ENCODE data around the gene NOL12.
A peak's percentile ranks its signal among the peaks of the same experiment; 100 is the strongest.

Gene NOL12

GRCh38 chr22:37659066-37659896 lies 26.9 kb upstream of the NOL12 start (continued):
- TF ChIP-seq, protein P1, sequence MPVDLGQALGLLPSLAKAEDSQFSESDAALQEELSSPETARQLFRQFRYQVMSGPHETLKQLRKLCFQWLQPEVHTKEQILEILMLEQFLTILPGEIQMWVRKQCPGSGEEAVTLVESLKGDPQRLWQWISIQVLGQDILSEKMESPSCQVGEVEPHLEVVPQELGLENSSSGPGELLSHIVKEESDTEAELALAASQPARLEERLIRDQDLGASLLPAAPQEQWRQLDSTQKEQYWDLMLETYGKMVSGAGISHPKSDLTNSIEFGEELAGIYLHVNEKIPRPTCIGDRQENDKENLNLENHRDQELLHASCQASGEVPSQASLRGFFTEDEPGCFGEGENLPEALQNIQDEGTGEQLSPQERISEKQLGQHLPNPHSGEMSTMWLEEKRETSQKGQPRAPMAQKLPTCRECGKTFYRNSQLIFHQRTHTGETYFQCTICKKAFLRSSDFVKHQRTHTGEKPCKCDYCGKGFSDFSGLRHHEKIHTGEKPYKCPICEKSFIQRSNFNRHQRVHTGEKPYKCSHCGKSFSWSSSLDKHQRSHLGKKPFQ (tag by site-specific recombination; IDR thresholded peaks at IDR 0.05): no peak
- TF ChIP-seq ZEB2 (tag by site-specific recombination; IDR thresholded peaks at IDR 0.05) (peak; percentile 63; the same call in 1 of the 2 replicates), ZNF473 (tag by site-specific recombination; IDR thresholded peaks at IDR 0.05) (no peak), SETDB1 (IDR thresholded peaks at IDR 0.05; ENCODE audit: insufficient read length, low read length) (no peak), ZNF555 (tag by site-specific recombination; conservative IDR thresholded peaks at IDR 0.05) (no peak), TRIM28 (IDR thresholded peaks at IDR 0.05; ENCODE audit: borderline replicate concordance, low read length) (no peak), ZNF2 (tag by site-specific recombination; IDR thresholded peaks at IDR 0.05) (peak; percentile 33; the same call in 1 of the 2 replicates), ZNF248 (tag by site-specific recombination; IDR thresholded peaks at IDR 0.05) (no peak), ZNF747 (tag by site-specific recombination; IDR thresholded peaks at IDR 0.05) (no peak), PATZ1 (tag by site-specific recombination; IDR thresholded peaks at IDR 0.05) (peak; percentile 59; the same call in 1 of the 2 replicates), ZNF501 (tag by site-specific recombination; IDR thresholded peaks at IDR 0.05) (no peak), GLIS2 (tag by site-specific recombination; IDR thresholded peaks at IDR 0.05) (peak; percentile 86), ZIC2 (tag by site-specific recombination; IDR thresholded peaks at IDR 0.05) (peak; percentile 89), PRDM2 (tag by site-specific recombination; IDR thresholded peaks at IDR 0.05; ENCODE audit: borderline replicate concordance) (no peak), ZNF16 (tag by site-specific recombination; IDR thresholded peaks at IDR 0.05; ENCODE audit: low read depth) (no peak), ZBTB26 (tag by site-specific recombination; optimal IDR thresholded peaks at IDR 0.05) (peak; percentile 96), KLF9 (tag by site-specific recombination; IDR thresholded peaks at IDR 0.05; ENCODE audit: low read depth) (peak; percentile 48; the same call in 1 of the 2 replicates)
- TF ChIP-seq, protein P2, sequence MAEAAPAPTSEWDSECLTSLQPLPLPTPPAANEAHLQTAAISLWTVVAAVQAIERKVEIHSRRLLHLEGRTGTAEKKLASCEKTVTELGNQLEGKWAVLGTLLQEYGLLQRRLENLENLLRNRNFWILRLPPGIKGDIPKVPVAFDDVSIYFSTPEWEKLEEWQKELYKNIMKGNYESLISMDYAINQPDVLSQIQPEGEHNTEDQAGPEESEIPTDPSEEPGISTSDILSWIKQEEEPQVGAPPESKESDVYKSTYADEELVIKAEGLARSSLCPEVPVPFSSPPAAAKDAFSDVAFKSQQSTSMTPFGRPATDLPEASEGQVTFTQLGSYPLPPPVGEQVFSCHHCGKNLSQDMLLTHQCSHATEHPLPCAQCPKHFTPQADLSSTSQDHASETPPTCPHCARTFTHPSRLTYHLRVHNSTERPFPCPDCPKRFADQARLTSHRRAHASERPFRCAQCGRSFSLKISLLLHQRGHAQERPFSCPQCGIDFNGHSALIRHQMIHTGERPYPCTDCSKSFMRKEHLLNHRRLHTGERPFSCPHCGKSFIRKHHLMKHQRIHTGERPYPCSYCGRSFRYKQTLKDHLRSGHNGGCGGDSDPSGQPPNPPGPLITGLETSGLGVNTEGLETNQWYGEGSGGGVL (tag by site-specific recombination; IDR thresholded peaks at IDR 0.05): no peak
- TF ChIP-seq, protein P3, sequence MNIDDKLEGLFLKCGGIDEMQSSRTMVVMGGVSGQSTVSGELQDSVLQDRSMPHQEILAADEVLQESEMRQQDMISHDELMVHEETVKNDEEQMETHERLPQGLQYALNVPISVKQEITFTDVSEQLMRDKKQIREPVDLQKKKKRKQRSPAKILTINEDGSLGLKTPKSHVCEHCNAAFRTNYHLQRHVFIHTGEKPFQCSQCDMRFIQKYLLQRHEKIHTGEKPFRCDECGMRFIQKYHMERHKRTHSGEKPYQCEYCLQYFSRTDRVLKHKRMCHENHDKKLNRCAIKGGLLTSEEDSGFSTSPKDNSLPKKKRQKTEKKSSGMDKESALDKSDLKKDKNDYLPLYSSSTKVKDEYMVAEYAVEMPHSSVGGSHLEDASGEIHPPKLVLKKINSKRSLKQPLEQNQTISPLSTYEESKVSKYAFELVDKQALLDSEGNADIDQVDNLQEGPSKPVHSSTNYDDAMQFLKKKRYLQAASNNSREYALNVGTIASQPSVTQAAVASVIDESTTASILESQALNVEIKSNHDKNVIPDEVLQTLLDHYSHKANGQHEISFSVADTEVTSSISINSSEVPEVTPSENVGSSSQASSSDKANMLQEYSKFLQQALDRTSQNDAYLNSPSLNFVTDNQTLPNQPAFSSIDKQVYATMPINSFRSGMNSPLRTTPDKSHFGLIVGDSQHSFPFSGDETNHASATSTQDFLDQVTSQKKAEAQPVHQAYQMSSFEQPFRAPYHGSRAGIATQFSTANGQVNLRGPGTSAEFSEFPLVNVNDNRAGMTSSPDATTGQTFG (tag by site-specific recombination; IDR thresholded peaks at IDR 0.05; ENCODE audit: borderline replicate concordance): no peak
- TF ChIP-seq, protein P4, sequence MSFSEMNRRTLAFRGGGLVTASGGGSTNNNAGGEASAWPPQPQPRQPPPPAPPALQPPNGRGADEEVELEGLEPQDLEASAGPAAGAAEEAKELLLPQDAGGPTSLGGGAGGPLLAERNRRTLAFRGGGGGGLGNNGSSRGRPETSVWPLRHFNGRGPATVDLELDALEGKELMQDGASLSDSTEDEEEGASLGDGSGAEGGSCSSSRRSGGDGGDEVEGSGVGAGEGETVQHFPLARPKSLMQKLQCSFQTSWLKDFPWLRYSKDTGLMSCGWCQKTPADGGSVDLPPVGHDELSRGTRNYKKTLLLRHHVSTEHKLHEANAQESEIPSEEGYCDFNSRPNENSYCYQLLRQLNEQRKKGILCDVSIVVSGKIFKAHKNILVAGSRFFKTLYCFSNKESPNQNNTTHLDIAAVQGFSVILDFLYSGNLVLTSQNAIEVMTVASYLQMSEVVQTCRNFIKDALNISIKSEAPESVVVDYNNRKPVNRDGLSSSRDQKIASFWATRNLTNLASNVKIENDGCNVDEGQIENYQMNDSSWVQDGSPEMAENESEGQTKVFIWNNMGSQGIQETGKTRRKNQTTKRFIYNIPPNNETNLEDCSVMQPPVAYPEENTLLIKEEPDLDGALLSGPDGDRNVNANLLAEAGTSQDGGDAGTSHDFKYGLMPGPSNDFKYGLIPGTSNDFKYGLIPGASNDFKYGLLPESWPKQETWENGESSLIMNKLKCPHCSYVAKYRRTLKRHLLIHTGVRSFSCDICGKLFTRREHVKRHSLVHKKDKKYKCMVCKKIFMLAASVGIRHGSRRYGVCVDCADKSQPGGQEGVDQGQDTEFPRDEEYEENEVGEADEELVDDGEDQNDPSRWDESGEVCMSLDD (tag by site-specific recombination; IDR thresholded peaks at IDR 0.05): 0 out of 2 replicates have a peak, but pooled peaks have one; percentile 51
